Mesothelial cell of epicardium (in vitro differentiated cells): ENCODE results near the gene TFDP1. TPM values are rescaled to one million over a fixed set of nuclear protein-coding genes. Genes with fewer than 3 reads are reported as not detected.
A peak's percentile ranks its signal among the peaks of the same experiment; 100 is the strongest.

Source experiments
- DNase-seq, 2 experiments: peaks; one replicate each; pipeline ENCODE4 v3.0.0; 2021; ENCODE audit warnings: low spot score in 2 of 2; ENCODE audit not compliant: unreplicated experiment in 2 of 2
- H3K27ac Mint-ChIP-seq: 2 replicates; pipeline ENCODE4 v1.8.0; 2021; ENCODE audit warnings: mixed read lengths
- H3K27me3 Mint-ChIP-seq: 2 replicates; pipeline ENCODE4 v1.8.0; 2021; ENCODE audit warnings: low read depth, mixed read lengths
- H3K36me3 Mint-ChIP-seq: 2 replicates; pipeline ENCODE4 v1.8.0; 2021; ENCODE audit warnings: mixed read lengths
- H3K4me1 Mint-ChIP-seq: 2 replicates; pipeline ENCODE4 v1.8.0; 2021; ENCODE audit warnings: mixed read lengths
- H3K4me3 Mint-ChIP-seq: 2 replicates; pipeline ENCODE4 v1.8.0; 2021; ENCODE audit warnings: mild to moderate bottlenecking, moderate library complexity, mixed read lengths
- H3K9me3 Mint-ChIP-seq: 2 replicates; pipeline ENCODE4 v1.8.0; 2021; ENCODE audit warnings: mixed read lengths
- total RNA-seq: library from RNA; stranded (reverse); gene quantifications from 3 replicates; pipeline ENCODE4 v1.2.1, GENCODE V29; 2021
- TF ChIP-seq, protein P1 (sequence below): fragments of 200-600 bp; sonication (generic); IDR thresholded peaks from one replicate; pipeline ENCODE4 v1.5.0; 2021; ENCODE audit warnings: antibody characterized with exemption; ENCODE audit not compliant: unreplicated experiment

TFDP1 gene
- total RNA-seq, 1 donor from 2014 or later, result 52.6 TPM

DNA sequence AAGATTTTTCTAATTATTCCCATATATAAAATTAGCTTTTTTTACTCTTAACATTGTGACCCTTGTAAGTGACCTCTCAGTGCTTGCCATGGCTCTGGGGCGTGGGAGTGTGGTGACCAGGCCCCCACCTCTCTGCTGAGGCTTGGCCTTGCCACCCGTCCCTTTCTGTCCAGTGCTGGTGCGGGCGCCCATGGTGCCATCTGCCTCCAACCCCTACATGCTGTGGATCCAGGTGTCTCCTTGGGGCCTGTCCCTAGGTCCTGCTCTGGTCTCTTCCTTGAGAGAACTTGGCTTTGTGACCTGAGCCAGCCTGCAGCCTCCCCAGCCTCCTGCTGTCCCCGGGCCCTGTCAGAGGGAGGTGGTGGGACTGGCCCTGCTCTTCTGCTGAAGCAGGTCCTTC is 27.4 kb downstream of the TFDP1 start:
- TF ChIP-seq, protein P1, sequence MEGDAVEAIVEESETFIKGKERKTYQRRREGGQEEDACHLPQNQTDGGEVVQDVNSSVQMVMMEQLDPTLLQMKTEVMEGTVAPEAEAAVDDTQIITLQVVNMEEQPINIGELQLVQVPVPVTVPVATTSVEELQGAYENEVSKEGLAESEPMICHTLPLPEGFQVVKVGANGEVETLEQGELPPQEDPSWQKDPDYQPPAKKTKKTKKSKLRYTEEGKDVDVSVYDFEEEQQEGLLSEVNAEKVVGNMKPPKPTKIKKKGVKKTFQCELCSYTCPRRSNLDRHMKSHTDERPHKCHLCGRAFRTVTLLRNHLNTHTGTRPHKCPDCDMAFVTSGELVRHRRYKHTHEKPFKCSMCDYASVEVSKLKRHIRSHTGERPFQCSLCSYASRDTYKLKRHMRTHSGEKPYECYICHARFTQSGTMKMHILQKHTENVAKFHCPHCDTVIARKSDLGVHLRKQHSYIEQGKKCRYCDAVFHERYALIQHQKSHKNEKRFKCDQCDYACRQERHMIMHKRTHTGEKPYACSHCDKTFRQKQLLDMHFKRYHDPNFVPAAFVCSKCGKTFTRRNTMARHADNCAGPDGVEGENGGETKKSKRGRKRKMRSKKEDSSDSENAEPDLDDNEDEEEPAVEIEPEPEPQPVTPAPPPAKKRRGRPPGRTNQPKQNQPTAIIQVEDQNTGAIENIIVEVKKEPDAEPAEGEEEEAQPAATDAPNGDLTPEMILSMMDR, result no peak
- H3K9me3 Mint-ChIP-seq, result no peaks in the 10 kb centered on the region
- peak overlapping the region; percentile 51 for H3K27ac Mint-ChIP-seq
- H3K4me1 Mint-ChIP-seq, result peaks cover 14% of the 10 kb centered on the region
- H3K4me3 Mint-ChIP-seq, result no peak overlapping the region
- DNase-seq, result no peak
- no peaks in the 10 kb centered on the region for H3K27me3 Mint-ChIP-seq
- H3K36me3 Mint-ChIP-seq, result peaks cover 2% of the 10 kb centered on the region

DNA sequence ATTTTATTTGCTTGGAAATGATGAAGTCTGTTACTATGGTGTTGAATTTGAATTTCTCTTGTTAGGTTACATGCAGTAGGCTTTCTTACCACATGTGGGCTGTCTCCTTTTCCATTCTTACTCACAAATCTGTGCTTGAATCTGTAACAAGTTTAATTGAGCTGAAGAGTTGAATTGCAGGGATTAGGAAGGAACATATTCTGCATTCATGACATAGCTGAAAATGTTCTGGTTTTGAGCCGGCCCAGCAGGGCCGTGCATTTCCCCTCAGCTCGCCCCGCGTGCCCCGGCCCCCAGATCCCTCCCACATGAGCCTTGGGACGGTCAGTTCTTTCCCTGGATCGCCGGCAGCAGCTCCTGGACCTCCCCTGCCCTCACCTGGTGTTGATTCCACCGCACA is 28.1 kb downstream of the TFDP1 start:
- TF ChIP-seq, protein P1, result no peak
- no peaks in the 10 kb centered on the region for H3K27me3 Mint-ChIP-seq
- no peak overlapping the region for H3K27ac Mint-ChIP-seq
- H3K36me3 Mint-ChIP-seq, result peaks cover 2% of the 10 kb centered on the region
- DNase-seq, result no peak
- peaks cover 17% of the 10 kb centered on the region for H3K4me1 Mint-ChIP-seq
- H3K4me3 Mint-ChIP-seq, result no peak overlapping the region
- H3K9me3 Mint-ChIP-seq, result no peaks in the 10 kb centered on the region

DNA sequence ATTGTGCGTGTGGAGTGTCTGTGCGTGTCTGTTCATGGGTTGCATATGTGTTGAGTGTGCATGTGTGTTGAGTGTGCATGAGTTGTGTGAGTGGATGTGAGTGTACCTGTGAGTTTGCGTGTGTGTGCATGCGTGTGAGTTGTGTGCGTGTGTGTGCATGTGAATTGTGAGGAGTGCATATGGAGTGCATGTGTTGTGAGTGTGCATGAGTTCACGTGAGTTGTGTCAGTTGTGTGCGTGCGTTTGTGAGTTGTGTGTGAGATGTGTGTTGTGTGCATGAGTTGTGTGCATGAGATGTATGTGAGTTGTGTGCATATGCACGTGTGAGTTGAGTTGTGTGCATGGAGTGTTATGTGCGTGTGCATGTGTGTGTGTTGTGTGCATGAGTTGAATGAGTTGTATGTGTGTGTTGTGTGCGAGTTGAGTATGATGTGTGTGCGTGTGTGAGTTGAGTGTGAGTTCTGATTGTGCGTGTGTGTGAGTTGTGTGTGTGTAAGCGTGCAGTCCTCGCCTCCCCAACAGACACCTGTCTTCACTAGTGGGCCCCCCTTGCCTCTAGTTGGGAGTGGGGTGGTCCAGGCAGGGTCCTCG is 29.3 kb downstream of the TFDP1 start:
- TF ChIP-seq, protein P1, result no peak
- no peak for DNase-seq
- H3K4me1 Mint-ChIP-seq, result peaks cover 18% of the 10 kb centered on the region
- H3K27ac Mint-ChIP-seq, result no peak overlapping the region
- no peak overlapping the region for H3K4me3 Mint-ChIP-seq
- H3K27me3 Mint-ChIP-seq, result no peaks in the 10 kb centered on the region
- H3K36me3 Mint-ChIP-seq, result peaks cover 2% of the 10 kb centered on the region
- no peaks in the 10 kb centered on the region for H3K9me3 Mint-ChIP-seq

DNA sequence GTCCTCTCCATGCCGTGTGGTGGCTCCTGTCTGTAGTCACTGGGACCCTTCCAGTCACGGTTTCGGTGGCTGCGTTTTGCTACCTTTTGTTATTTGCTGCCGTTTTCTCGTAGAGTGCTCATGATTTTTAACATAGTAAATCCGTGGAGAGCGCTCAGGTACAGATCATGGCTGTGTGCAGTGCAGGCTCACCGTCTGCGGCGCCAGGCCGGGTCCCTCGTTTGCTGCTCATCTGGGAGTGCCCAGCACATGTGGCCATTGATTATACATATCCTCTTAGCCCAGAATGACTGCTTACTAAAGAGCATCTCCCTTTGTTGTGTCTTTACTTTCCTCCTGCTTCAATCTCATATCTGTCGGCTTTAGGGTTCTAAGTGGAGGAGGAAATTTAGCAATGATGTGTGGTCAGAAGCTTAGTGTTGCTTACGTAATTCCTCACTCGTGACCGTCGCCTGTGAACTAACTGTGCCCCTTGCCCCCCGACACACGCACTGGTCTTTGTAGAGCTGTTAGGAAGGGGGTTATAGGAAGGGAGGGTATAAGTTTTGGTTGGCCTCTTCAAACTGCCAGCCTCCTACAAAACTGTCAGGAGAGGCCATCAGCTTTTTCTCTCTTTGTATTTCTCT is 31.8 kb downstream of the TFDP1 start:
- H3K36me3 Mint-ChIP-seq, result peaks cover 4% of the 10 kb centered on the region
- H3K9me3 Mint-ChIP-seq, result no peaks in the 10 kb centered on the region
- TF ChIP-seq, protein P1, result no peak
- H3K4me1 Mint-ChIP-seq, result peaks cover 18% of the 10 kb centered on the region
- no peaks in the 10 kb centered on the region for H3K27me3 Mint-ChIP-seq
- H3K4me3 Mint-ChIP-seq, result no peak overlapping the region
- H3K27ac Mint-ChIP-seq, result peak overlapping the region; percentile 93
- DNase-seq, result no peak

DNA sequence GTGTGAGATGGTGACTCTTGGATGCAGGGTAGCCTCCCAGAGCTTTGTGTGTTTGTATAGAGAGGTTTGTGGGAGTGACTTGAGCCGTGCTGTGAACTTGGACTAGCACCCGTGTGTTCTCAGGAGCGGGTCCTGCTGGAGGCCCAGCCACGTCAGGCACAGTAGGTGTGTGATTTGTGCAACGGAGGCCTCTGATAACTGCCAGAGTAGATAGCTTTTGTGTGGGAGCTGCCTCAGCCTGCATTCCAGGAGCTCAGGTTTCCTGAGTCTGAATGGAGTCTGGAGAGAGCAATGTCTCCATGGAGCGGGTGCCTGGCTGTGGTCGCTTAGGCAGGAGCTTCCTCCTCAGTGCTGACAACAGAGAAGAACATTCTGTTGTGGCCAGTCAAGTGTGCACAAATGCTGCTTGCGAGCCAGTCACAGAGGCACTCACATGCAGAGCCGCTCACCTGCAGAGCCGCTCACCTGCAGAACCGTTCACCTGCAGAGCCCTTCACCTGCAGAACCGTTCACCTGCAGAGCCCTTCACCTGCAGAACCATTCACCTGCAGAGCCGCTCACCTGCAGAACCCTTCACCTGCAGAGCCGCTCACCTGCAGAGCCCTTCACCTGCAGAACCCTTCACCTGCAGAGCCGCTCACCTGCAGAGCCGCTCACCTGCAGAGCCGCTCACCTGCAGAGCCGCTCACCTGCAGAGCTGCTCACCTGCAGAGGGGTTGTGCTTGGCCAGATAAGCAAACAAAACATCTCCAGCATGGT is 32.6 kb downstream of the TFDP1 start:
- TF ChIP-seq, protein P1, result no peak
- H3K27ac Mint-ChIP-seq, result peak overlapping the region; percentile 93
- H3K36me3 Mint-ChIP-seq, result peaks cover 6% of the 10 kb centered on the region
- no peaks in the 10 kb centered on the region for H3K9me3 Mint-ChIP-seq
- peaks cover 18% of the 10 kb centered on the region for H3K4me1 Mint-ChIP-seq
- H3K4me3 Mint-ChIP-seq, result no peak overlapping the region
- DNase-seq, result peak in 1 of 2 experiments; percentile 60
- H3K27me3 Mint-ChIP-seq, result no peaks in the 10 kb centered on the region
